ENCODE results near the gene ABCC9. TPM values are rescaled to one million over a fixed set of nuclear protein-coding genes. Genes with fewer than 3 reads are reported as not detected.

Gene ABCC9
- total RNA-seq, 1 experiment from 2014 or later: not detected

DNA sequence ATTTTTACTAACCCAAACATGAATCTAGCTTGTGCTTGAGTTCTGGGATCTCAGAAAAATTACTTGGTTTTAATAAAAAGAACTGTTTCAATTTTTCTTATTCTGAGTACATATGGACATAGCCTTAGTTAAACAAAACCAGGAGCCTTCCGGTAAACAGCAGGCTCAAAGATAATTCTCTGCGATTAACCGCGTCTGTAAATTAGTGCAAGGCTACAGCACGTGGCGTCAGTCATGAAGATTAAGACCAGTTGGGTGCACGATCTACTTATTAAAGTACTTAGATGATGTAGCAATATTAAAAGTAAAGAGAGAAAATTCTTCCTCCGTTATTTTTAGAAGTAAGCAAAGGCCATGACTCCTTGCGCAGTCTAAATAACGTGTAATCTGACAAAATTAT lies 167.4 kb downstream of the ABCC9 start:
- H3K36me3 ChIP-seq (ENCODE audit: insufficient read depth, low read length): no peaks in the 10 kb centered on the region
- no peak for DNase-seq
- H4K20me1 ChIP-seq (ENCODE audit: insufficient read depth, low read depth, low read length): no peaks in the 10 kb centered on the region
- no peak overlapping the region for H3K4me3 ChIP-seq (ENCODE audit: low read length)
- H3K9me2 ChIP-seq (replicated peaks; ENCODE audit: insufficient read depth, low read length): no peaks in the 10 kb centered on the region
- no peak overlapping the region for H3K4me2 ChIP-seq (ENCODE audit: low read depth, low read length, poor library complexity, severe bottlenecking)
- peaks cover 3% of the 10 kb centered on the region; the same call in 1 of the 2 replicates for H3K4me1 ChIP-seq (ENCODE audit: low read length)
- H2AFZ ChIP-seq (ENCODE audit: low read length): no peak overlapping the region
- no peak overlapping the region for H3K27ac ChIP-seq (ENCODE audit: low read length)
- no peaks in the 10 kb centered on the region for H3K9me3 ChIP-seq (ENCODE audit: low read length)
- no peaks in the 10 kb centered on the region for H3K27me3 ChIP-seq (ENCODE audit: low read length)
- H3K9ac ChIP-seq (ENCODE audit: low read length): no peak overlapping the region
- no peaks in the 10 kb centered on the region for H3K79me2 ChIP-seq (ENCODE audit: low read length)

DNA sequence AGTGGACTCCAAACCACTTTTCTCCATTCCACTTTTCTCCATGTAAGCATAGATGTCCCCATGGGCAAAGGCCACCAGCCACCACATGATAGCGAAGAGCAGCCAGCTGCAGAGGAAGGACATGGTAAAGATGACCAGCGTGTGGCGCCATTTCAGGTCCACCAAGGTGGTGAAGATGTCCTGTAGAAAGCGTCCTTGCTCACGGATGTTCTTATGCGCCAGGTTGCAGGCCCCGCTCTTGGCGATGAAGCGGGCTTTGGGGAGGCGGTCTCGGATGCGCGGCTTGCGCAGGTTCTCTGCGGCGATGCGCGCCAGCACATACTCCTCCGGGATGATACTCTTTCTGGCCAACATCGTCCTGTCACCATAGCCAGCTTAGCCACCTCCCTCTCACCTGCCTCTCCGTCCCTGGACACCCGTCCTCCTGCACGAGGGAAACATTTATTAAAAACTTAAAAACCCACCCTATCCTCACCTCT lies 167.9 kb downstream of the ABCC9 start:
- no peak overlapping the region for H3K9ac ChIP-seq (ENCODE audit: low read length)
- no peak overlapping the region for H2AFZ ChIP-seq (ENCODE audit: low read length)
- no peaks in the 10 kb centered on the region for H4K20me1 ChIP-seq (ENCODE audit: insufficient read depth, low read depth, low read length)
- DNase-seq: peak; percentile 59
- H3K79me2 ChIP-seq (ENCODE audit: low read length): no peaks in the 10 kb centered on the region
- no peak overlapping the region for H3K4me2 ChIP-seq (ENCODE audit: low read depth, low read length, poor library complexity, severe bottlenecking)
- no peak overlapping the region for H3K4me3 ChIP-seq (ENCODE audit: low read length)
- no peaks in the 10 kb centered on the region for H3K27me3 ChIP-seq (ENCODE audit: low read length)
- no peak overlapping the region for H3K27ac ChIP-seq (ENCODE audit: low read length)
- H3K4me1 ChIP-seq (ENCODE audit: low read length): peaks cover 3% of the 10 kb centered on the region; the same call in 1 of the 2 replicates
- H3K9me3 ChIP-seq (ENCODE audit: low read length): no peaks in the 10 kb centered on the region
- no peaks in the 10 kb centered on the region for H3K9me2 ChIP-seq (replicated peaks; ENCODE audit: insufficient read depth, low read length)
- no peaks in the 10 kb centered on the region for H3K36me3 ChIP-seq (ENCODE audit: insufficient read depth, low read length)

DNA sequence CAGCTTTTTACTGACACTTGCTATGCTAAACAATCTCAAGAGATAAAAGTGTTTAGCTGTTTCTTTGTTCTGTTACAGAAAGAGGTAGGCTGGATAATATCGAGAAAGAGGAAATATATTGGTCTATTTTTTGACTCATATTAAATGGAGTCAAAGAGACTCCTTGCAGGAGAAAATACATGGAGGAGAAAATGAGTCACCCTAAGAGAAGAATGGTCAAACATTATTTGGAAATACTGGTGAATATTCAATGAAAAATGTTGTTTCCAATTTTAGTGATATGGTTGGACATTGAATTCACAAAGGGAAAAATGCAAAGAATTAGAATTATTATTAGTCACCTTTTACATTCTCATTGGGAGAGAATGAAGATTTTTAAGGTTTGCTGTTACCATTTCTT lies 169.9 kb downstream of the ABCC9 start:
- Histone ChIP-seq H3K4me1 (ENCODE audit: low read length) (0 out of 2 replicates have a peak, but pooled peaks cover 3% of the 10 kb centered on the region), H3K79me2 (ENCODE audit: low read length) (no peaks in the 10 kb centered on the region), H2AFZ (ENCODE audit: low read length) (no peak overlapping the region), H4K20me1 (ENCODE audit: insufficient read depth, low read depth, low read length) (no peaks in the 10 kb centered on the region), H3K9ac (ENCODE audit: low read length) (no peak overlapping the region), H3K4me3 (ENCODE audit: low read length) (no peak overlapping the region), H3K4me2 (ENCODE audit: low read depth, low read length, poor library complexity, severe bottlenecking) (no peak overlapping the region), H3K36me3 (ENCODE audit: insufficient read depth, low read length) (no peaks in the 10 kb centered on the region), H3K9me3 (ENCODE audit: low read length) (no peaks in the 10 kb centered on the region), H3K9me2 (replicated peaks; ENCODE audit: insufficient read depth, low read length) (no peaks in the 10 kb centered on the region), H3K27me3 (ENCODE audit: low read length) (no peaks in the 10 kb centered on the region), H3K27ac (ENCODE audit: low read length) (no peak overlapping the region)
- DNase-seq: no peak

DNA sequence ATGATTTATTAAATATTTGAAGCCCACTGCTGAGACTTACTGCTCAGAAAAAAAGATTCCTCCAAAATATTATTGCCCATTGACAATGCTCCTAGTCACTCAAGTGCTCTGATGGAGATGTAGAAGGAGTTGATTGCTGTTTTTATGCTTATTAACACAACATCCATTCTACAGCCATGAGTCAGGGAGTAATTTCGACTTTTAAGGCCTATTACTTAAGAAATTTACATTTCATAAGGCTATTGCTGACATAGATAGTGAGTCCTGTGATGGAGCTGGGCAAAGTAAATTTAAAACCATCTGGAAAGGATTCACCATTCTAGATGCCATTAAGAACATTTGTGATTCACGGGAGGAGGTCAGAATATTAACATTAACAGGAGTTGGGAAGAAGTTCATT lies 171.9 kb downstream of the ABCC9 start:
- no peaks in the 10 kb centered on the region for H3K79me2 ChIP-seq (ENCODE audit: low read length)
- no peaks in the 10 kb centered on the region for H3K9me2 ChIP-seq (replicated peaks; ENCODE audit: insufficient read depth, low read length)
- no peak overlapping the region for H3K4me2 ChIP-seq (ENCODE audit: low read depth, low read length, poor library complexity, severe bottlenecking)
- no peaks in the 10 kb centered on the region for H3K9me3 ChIP-seq (ENCODE audit: low read length)
- H2AFZ ChIP-seq (ENCODE audit: low read length): no peak overlapping the region
- H4K20me1 ChIP-seq (ENCODE audit: insufficient read depth, low read depth, low read length): no peaks in the 10 kb centered on the region
- no peak overlapping the region for H3K9ac ChIP-seq (ENCODE audit: low read length)
- no peaks in the 10 kb centered on the region for H3K27me3 ChIP-seq (ENCODE audit: low read length)
- no peak overlapping the region for H3K4me3 ChIP-seq (ENCODE audit: low read length)
- no peak for DNase-seq
- no peak overlapping the region for H3K27ac ChIP-seq (ENCODE audit: low read length)
- no peaks in the 10 kb centered on the region for H3K36me3 ChIP-seq (ENCODE audit: insufficient read depth, low read length)
- 0 out of 2 replicates have a peak, but pooled peaks cover under 1% of the 10 kb centered on the region for H3K4me1 ChIP-seq (ENCODE audit: low read length)

DNA sequence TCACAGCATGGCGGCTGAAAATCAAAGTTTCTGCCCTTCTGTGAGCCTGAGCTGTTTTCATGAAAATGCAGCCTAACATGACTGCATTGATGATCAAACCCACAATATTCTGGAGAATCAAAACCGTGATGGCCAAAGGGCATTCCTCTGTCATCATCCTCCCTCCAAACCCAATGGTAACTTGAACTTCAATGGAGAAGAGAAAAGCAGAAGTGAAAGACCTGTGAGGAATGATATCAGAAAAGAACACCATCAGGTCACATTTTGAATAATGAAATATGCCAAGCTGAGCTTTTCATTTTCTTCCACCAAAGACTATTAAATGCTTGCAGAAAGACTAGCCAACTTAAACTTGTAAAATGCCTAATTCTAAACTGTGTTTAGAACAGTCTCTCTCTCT lies 174.8 kb downstream of the ABCC9 start:
- H3K9ac ChIP-seq (ENCODE audit: low read length): no peak overlapping the region
- H3K9me3 ChIP-seq (ENCODE audit: low read length): no peaks in the 10 kb centered on the region
- H4K20me1 ChIP-seq (ENCODE audit: insufficient read depth, low read depth, low read length): no peaks in the 10 kb centered on the region
- H3K9me2 ChIP-seq (replicated peaks; ENCODE audit: insufficient read depth, low read length): no peaks in the 10 kb centered on the region
- H2AFZ ChIP-seq (ENCODE audit: low read length): no peak overlapping the region
- no peaks in the 10 kb centered on the region for H3K4me1 ChIP-seq (ENCODE audit: low read length)
- no peak overlapping the region for H3K4me2 ChIP-seq (ENCODE audit: low read depth, low read length, poor library complexity, severe bottlenecking)
- H3K79me2 ChIP-seq (ENCODE audit: low read length): no peaks in the 10 kb centered on the region
- no peak overlapping the region for H3K27ac ChIP-seq (ENCODE audit: low read length)
- H3K4me3 ChIP-seq (ENCODE audit: low read length): no peak overlapping the region
- no peak for DNase-seq
- no peaks in the 10 kb centered on the region for H3K36me3 ChIP-seq (ENCODE audit: insufficient read depth, low read length)
- no peaks in the 10 kb centered on the region for H3K27me3 ChIP-seq (ENCODE audit: low read length)

DNA sequence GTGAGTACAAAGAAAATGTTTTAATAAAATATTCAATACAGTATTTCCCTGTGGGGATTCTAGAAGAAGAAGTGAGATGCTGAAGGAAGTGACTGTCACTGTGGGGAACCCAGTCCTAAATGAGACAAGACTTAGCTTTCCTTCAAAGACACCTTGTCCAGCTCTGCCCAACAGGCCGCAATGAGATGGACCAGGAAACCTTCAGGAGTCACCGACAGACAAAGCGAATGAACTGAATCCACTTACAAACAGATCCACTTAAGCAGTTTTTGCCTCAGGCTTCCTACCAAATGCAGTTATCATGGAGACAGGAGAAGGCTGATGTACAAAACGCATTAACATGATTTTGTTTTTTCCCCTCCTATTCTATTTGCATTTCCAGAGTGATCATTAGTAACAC lies 176.3 kb downstream of the ABCC9 start:
- no peaks in the 10 kb centered on the region for H3K9me2 ChIP-seq (replicated peaks; ENCODE audit: insufficient read depth, low read length)
- no peak overlapping the region for H3K27ac ChIP-seq (ENCODE audit: low read length)
- H3K27me3 ChIP-seq (ENCODE audit: low read length): no peaks in the 10 kb centered on the region
- no peaks in the 10 kb centered on the region for H3K9me3 ChIP-seq (ENCODE audit: low read length)
- H3K4me2 ChIP-seq (ENCODE audit: low read depth, low read length, poor library complexity, severe bottlenecking): no peak overlapping the region
- no peak overlapping the region for H2AFZ ChIP-seq (ENCODE audit: low read length)
- H3K4me1 ChIP-seq (ENCODE audit: low read length): no peaks in the 10 kb centered on the region
- no peaks in the 10 kb centered on the region for H4K20me1 ChIP-seq (ENCODE audit: insufficient read depth, low read depth, low read length)
- H3K4me3 ChIP-seq (ENCODE audit: low read length): no peak overlapping the region
- DNase-seq: no peak
- H3K36me3 ChIP-seq (ENCODE audit: insufficient read depth, low read length): no peaks in the 10 kb centered on the region
- no peak overlapping the region for H3K9ac ChIP-seq (ENCODE audit: low read length)
- H3K79me2 ChIP-seq (ENCODE audit: low read length): no peaks in the 10 kb centered on the region

DNA sequence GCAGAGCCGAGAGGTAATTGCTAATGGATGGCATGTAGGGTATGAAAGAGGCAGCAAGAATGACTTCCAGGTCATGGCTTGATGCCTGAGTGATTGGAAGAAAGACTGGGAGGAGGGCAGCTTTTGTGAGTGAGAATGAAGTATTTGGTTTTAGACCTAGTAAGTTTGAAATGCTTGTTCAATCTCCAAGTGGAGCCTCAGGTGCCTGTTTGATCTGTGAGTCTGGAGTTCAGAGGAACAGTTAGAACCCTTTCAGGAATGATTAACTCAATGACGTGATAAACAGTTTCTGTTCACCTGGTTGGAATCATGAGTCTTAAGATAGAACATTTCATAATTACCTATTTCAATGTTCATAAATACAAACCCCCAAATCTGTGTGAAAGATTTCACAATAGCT lies 177.2 kb downstream of the ABCC9 start:
- Histone ChIP-seq H2AFZ (ENCODE audit: low read length) (no peak overlapping the region), H3K79me2 (ENCODE audit: low read length) (no peaks in the 10 kb centered on the region), H3K4me1 (ENCODE audit: low read length) (no peaks in the 10 kb centered on the region), H4K20me1 (ENCODE audit: insufficient read depth, low read depth, low read length) (no peaks in the 10 kb centered on the region), H3K4me2 (ENCODE audit: low read depth, low read length, poor library complexity, severe bottlenecking) (no peak overlapping the region), H3K27me3 (ENCODE audit: low read length) (no peaks in the 10 kb centered on the region), H3K36me3 (ENCODE audit: insufficient read depth, low read length) (no peaks in the 10 kb centered on the region), H3K4me3 (ENCODE audit: low read length) (no peak overlapping the region), H3K9me2 (replicated peaks; ENCODE audit: insufficient read depth, low read length) (no peaks in the 10 kb centered on the region), H3K27ac (ENCODE audit: low read length) (no peak overlapping the region), H3K9me3 (ENCODE audit: low read length) (no peaks in the 10 kb centered on the region), H3K9ac (ENCODE audit: low read length) (no peak overlapping the region)
- DNase-seq: no peak

DNA sequence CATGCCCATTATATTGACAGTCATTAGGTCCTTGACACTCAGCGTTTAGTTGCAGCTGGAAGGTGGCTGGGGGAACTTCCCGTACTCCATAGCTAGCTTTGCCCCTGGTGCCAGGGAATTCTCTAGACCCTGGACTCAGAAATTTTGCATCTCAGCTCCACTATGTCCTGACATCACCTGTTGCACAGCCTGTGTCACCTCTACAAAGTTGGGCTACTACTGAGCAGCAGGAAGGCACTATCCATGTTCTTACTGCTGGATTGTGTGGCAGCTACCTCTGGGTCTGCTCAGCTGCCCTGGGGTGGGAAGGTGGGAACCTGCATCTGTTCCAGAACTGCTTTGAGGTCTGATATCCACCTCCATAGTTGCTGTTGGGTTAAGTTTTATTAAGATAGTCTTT lies 177.7 kb downstream of the ABCC9 start:
- H3K36me3 ChIP-seq (ENCODE audit: insufficient read depth, low read length): no peaks in the 10 kb centered on the region
- no peaks in the 10 kb centered on the region for H3K9me2 ChIP-seq (replicated peaks; ENCODE audit: insufficient read depth, low read length)
- no peak for DNase-seq
- no peaks in the 10 kb centered on the region for H4K20me1 ChIP-seq (ENCODE audit: insufficient read depth, low read depth, low read length)
- no peak overlapping the region for H3K9ac ChIP-seq (ENCODE audit: low read length)
- no peak overlapping the region for H3K4me3 ChIP-seq (ENCODE audit: low read length)
- no peaks in the 10 kb centered on the region for H3K4me1 ChIP-seq (ENCODE audit: low read length)
- no peaks in the 10 kb centered on the region for H3K27me3 ChIP-seq (ENCODE audit: low read length)
- no peak overlapping the region for H2AFZ ChIP-seq (ENCODE audit: low read length)
- H3K79me2 ChIP-seq (ENCODE audit: low read length): no peaks in the 10 kb centered on the region
- no peaks in the 10 kb centered on the region for H3K9me3 ChIP-seq (ENCODE audit: low read length)
- H3K27ac ChIP-seq (ENCODE audit: low read length): no peak overlapping the region
- no peak overlapping the region for H3K4me2 ChIP-seq (ENCODE audit: low read depth, low read length, poor library complexity, severe bottlenecking)

DNA sequence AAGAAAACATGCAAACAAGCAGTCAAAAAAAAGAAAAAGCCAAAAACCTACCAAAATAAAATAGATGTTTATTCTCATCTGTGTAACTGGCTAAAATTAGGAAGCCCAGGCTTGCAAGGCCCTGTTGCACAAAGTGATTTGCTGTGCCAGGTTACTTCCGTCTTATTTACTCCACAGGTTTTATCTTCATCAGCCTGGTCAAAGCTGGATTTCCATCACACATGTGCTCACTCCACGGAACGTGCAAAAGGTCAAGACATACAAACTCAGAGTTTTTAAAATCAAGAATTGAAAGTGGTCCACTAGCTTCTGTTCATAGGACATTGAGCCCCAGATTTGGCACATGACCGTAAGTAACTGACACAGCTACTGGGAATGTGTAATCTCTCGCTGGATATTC lies 181.5 kb downstream of the ABCC9 start:
- H4K20me1 ChIP-seq (ENCODE audit: insufficient read depth, low read depth, low read length): no peaks in the 10 kb centered on the region
- H3K9me2 ChIP-seq (replicated peaks; ENCODE audit: insufficient read depth, low read length): no peaks in the 10 kb centered on the region
- H3K27ac ChIP-seq (ENCODE audit: low read length): no peak overlapping the region
- no peaks in the 10 kb centered on the region for H3K79me2 ChIP-seq (ENCODE audit: low read length)
- no peaks in the 10 kb centered on the region for H3K27me3 ChIP-seq (ENCODE audit: low read length)
- H3K4me2 ChIP-seq (ENCODE audit: low read depth, low read length, poor library complexity, severe bottlenecking): no peak overlapping the region
- no peaks in the 10 kb centered on the region for H3K9me3 ChIP-seq (ENCODE audit: low read length)
- H3K4me1 ChIP-seq (ENCODE audit: low read length): no peaks in the 10 kb centered on the region
- DNase-seq: no peak
- H3K4me3 ChIP-seq (ENCODE audit: low read length): no peak overlapping the region
- H2AFZ ChIP-seq (ENCODE audit: low read length): no peak overlapping the region
- no peaks in the 10 kb centered on the region for H3K36me3 ChIP-seq (ENCODE audit: insufficient read depth, low read length)
- no peak overlapping the region for H3K9ac ChIP-seq (ENCODE audit: low read length)

Measured in Karpas-422 (cell line).